SK-N-MC (cell line): ENCODE measurements around the gene DNAJC7.

Source experiments
- DNase-seq: peaks from one replicate; pipeline ENCODE4 v3.0.0-alpha.2; 2011; ENCODE audit warnings: low read depth, low spot score
- H3K27ac ChIP-seq: fragments of 200-600 bp; sonication (generic); 2 replicates; pipeline ENCODE4 v1.5.1; 2016; ENCODE audit warnings: mixed run types
- H3K36me3 ChIP-seq: fragments of 200-600 bp; sonication (generic); 2 replicates; pipeline ENCODE4 v1.6.1; 2017; ENCODE audit warnings: antibody characterized with exemption, low read length, mixed read lengths; ENCODE audit not compliant: insufficient read depth
- H3K4me3 ChIP-seq: fragments of 200-600 bp; sonication (generic); 2 replicates; pipeline ENCODE4 v1.5.1; 2016
- H3K9ac ChIP-seq: fragments of 200-600 bp; sonication (generic); 2 replicates; pipeline ENCODE4 v1.8.0; 2017; ENCODE audit warnings: mixed run types, mixed read lengths; ENCODE audit not compliant: insufficient read length
- H3K9me3 ChIP-seq: fragments of 200-600 bp; sonication (generic); 2 replicates; pipeline ENCODE4 v1.6.1; 2017; ENCODE audit warnings: low read depth, mild to moderate bottlenecking, antibody characterized with exemption, low read length, moderate library complexity, mixed read lengths
- EZH2 ChIP-seq: fragments of 200-600 bp; sonication (generic); IDR thresholded peaks from one replicate; pipeline ENCODE4 v1.6.1; 2017; ENCODE audit warnings: antibody characterized with exemption
- FOXP2 ChIP-seq: optimal IDR thresholded peaks from 2 replicates; pipeline ENCODE3; 2011; ENCODE audit warnings: mild to moderate bottlenecking, moderate library complexity; ENCODE audit not compliant: insufficient read depth; ENCODE audit errors: extremely low read length, control extremely low read depth
- POLR2AphosphoS5 ChIP-seq: IDR thresholded peaks from 2 replicates; pipeline ENCODE4 v1.6.1; 2012; ENCODE audit warnings: mild to moderate bottlenecking, low read depth, low read length, borderline replicate concordance

DNAJC7 gene

DNA sequence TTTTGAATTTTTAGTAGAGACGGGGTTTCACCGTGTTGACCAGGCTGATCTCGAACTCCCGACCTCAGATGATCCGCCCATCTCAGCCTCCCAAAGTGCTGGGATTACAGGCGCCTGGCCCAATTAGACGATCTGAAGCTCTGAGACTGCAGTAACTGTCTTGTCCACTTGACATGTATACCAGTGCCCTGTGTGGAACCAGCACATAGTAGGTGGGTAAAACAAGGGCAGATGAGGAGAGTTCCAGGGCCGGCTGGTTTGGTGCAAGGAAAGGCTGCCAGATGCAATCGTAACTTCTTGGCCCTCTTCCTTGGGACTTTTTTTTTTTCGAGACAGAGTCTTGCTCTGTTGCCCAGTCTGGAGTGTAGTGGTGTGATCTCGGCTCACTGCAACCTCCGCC is 30.1 kb upstream of the DNAJC7 start:
- no peak overlapping the region for H3K9ac ChIP-seq
- no peaks in the 10 kb centered on the region for H3K9me3 ChIP-seq
- H3K27ac ChIP-seq = no peak overlapping the region
- TF ChIP-seq FOXP2 = no peak
- no peak for TF ChIP-seq EZH2
- no peak for TF ChIP-seq POLR2AphosphoS5
- no peak overlapping the region for H3K4me3 ChIP-seq
- H3K36me3 ChIP-seq = no peaks in the 10 kb centered on the region
- no peak for DNase-seq

DNA sequence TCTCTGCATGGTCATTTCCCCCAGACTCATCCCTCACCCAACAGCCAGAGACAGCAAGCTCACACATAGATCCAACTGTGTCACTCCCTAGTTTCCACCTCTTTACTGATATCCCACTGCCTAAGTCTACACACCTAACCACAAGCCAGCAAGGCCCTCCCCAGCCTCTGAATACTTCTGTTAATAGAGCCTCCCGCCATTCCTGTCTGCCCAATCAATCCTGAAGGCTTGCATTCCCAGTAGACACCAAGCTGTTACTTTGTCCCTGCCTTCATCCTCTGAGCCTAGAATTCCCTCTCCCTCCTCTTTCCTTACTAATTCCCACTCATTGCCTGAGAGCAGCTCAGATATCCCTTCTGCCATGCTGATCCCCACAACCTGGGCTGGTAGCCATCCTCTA is 28.5 kb upstream of the DNAJC7 start:
- no peaks in the 10 kb centered on the region for H3K36me3 ChIP-seq
- TF ChIP-seq POLR2AphosphoS5 (no peak), FOXP2 (no peak), EZH2 (no peak)
- no peak for DNase-seq
- H3K9ac ChIP-seq = no peak overlapping the region
- H3K9me3 ChIP-seq = no peaks in the 10 kb centered on the region
- no peak overlapping the region for H3K27ac ChIP-seq
- H3K4me3 ChIP-seq = no peak overlapping the region

DNA sequence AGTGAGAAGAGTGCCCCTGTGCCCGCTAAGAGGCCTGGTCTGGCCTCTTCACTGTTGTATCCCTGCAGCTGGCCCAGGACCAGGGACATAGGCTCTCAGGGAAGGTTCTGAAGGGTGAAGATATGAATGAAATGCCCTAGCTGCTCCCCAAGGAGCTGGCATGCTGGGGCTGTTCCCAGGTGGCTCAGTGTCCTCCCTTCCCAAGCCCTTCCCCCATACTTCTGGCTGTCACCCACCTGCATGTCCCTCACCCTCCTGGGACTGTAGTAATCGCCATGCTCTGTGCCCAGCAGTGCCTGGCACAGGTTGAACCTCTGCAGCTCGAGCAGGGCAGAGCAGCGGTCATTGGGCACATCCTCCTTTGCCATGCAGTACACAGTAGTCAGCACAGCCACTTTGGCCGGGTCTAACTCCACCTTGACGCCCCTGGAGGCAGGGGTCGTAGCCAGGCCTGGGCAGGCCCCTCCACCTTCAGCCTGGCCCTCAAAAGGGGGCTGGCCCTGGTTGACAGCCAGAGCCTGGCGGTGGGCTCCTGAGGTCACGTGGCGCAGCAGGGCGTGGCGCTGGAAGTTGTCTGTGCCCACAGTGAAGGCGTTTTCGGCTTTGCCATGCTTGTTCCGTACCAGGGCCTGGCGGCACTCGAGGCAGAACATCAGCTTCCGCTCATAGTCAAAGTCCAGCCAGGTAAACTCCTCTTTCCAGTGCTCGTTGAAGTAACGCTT is 25.5 kb upstream of the DNAJC7 start:
- no peak overlapping the region for H3K4me3 ChIP-seq
- H3K36me3 ChIP-seq = no peaks in the 10 kb centered on the region
- H3K9me3 ChIP-seq = no peaks in the 10 kb centered on the region
- no peak for DNase-seq
- no peak overlapping the region for H3K27ac ChIP-seq
- no peak overlapping the region for H3K9ac ChIP-seq
- TF ChIP-seq POLR2AphosphoS5 (no peak), FOXP2 (no peak), EZH2 (no peak)

DNA sequence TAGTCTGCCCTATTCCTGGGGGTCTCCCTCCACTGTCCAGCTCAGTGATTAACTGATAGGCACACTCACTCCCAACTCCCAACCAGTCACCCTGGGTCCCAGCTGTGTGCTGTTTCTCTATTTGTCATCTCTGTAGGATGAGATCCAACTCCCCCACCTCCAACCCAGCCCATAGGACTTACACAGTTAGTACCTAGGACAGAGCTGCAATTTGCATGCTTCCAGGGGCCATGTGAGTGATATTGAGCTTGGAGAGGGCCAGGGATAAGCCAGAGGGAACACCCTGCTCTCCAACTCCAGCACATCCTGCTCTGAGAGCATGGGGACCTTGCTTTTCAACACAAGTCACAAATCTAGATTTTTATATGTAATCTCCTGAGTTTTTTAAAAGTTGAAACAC is 24.4 kb upstream of the DNAJC7 start:
- no peak for TF ChIP-seq EZH2
- no peak for DNase-seq
- no peaks in the 10 kb centered on the region for H3K36me3 ChIP-seq
- no peaks in the 10 kb centered on the region for H3K9me3 ChIP-seq
- H3K4me3 ChIP-seq = no peak overlapping the region
- H3K9ac ChIP-seq = no peak overlapping the region
- H3K27ac ChIP-seq = no peak overlapping the region

DNA sequence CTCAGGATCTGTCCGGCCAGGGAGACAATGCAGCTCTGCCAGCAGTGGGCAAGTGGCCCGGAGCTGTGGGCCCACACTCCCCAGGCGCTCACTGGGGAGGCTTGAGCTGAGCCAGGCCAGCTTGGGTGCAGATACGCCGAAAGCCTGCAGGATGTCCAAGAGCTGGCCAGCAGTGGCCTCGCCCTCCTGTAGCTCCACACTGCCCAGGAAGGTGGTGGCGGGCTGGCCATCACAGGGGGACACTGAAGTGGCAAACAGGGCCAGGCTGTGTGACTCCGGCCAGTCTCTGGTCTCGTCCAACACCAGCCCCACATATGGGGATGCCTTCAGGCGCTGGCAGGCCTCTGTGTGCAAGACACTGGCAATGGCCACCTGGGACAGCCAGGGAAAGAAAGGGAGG is 23.6 kb upstream of the DNAJC7 start:
- Histone ChIP-seq H3K27ac (no peak overlapping the region), H3K36me3 (no peaks in the 10 kb centered on the region), H3K9me3 (no peaks in the 10 kb centered on the region), H3K4me3 (no peak overlapping the region), H3K9ac (no peak overlapping the region)
- TF ChIP-seq POLR2AphosphoS5 (no peak), FOXP2 (no peak), EZH2 (no peak)
- no peak for DNase-seq

DNA sequence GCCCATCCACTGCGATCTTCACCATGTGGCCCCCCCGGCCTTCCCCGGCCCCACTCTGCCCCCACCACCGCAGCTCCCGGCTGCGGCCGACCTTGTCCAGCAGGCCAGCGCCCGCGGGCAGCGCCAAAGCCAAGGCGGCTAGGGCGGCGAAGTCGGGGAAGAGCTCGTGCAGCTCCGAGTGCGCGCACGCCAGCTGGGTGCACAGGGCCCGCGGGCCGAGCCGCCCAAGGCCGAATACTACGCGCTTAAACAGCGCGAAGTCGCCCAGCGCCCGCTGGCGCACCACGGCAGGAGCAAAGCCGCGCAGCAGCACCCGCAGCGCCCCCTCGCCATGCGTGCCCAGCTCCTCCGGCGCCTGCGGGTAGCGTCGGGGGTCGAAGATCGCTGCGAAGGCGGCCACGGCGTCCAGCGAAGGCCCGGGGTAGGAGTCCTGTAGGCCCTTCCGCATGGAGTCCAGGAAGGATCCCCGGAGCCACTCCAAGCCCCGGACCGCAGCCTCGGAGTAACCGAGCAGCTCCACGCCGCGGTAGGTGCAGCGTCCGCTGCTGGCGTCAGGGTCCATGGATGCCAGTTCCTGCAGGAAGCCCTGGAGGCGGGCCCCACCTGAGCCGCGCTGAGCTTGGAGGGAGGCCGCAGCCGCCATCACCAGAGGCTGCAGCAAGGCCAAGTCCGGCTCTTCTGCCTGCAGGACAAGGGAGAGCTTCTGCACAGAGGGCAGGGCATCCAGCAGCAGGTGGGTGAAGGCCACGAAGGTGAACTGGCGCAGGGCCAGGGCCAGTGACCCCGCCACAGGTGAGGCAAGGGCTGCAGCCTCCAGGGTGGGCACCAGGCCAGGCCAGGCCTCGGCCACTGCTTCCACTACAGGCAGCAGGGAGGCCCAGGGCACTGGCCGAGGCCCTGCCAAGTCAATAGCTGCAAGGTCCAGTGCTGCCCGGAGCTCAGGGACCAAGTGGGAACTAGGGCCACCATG is 22.8 kb upstream of the DNAJC7 start:
- TF ChIP-seq FOXP2 = no peak
- no peak for TF ChIP-seq POLR2AphosphoS5
- TF ChIP-seq EZH2 = no peak
- H3K4me3 ChIP-seq = no peak overlapping the region

DNA sequence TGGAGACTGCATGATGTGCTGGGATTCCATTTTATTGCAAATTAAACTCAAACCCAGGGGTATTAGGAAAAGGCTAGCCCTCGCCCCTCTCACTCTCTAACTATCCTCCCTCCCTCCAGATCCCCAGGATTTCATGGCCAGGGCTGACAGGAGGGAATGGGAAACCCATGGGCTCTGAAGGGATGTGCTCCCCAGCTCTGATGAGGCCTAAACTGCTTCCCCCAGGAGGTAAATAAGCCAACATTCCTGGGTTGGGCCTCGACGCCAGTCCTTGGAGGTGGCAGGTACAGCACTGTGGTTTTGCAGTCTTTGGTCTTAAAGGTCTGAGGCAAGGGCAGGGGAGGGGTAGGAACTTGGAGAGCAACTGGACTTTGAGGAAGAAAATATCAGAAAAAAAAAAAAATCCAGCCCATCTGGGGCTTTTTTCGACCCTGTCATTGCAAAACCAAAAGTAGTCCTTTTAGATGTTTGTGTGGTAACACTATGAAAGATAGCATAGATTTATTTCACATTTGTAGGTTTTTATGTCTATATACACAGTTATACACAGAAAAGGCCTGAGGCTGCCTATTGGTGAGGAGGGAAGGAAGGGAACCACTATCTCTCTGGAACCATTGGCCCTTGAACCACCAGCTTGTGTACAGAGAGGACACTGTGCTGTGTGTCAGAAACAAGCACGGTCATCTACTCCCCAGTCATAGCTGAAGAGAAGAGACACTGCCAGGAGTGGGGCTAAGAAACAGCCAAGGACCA is 21.2 kb upstream of the DNAJC7 start:
- H3K9ac ChIP-seq = no peak overlapping the region
- no peaks in the 10 kb centered on the region for H3K9me3 ChIP-seq
- no peaks in the 10 kb centered on the region for H3K36me3 ChIP-seq
- no peak for DNase-seq
- H3K4me3 ChIP-seq = no peak overlapping the region
- no peak overlapping the region for H3K27ac ChIP-seq
- TF ChIP-seq POLR2AphosphoS5 (no peak), FOXP2 (no peak), EZH2 (no peak)

More for the DNA sequence above, 22.8 kb upstream of the DNAJC7 start:
- no peak overlapping the region for H3K9ac ChIP-seq
- H3K27ac ChIP-seq = no peak overlapping the region
- no peaks in the 10 kb centered on the region for H3K9me3 ChIP-seq
- DNase-seq = no peak
- H3K36me3 ChIP-seq = no peaks in the 10 kb centered on the region

DNA sequence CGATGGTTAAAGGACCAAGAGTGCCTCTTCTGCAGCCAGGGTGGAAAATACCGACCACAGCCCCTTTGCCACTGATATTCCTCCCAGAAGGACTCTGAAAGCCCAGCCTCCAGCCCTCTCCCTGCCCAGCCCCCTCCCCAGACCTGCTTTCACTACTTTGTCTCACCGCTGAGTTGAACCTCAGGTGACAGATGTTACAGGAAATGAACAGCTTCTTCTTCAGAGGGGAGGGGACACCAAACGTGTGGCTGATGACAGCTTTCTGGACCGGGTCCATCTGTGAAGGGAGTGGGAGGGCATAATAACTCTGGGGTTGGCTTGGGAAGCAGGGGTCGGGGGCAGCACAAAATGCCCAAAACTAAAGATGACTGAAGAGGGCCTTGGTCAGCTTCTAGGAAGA is 16.8 kb upstream of the DNAJC7 start:
- Histone ChIP-seq H3K36me3 (no peaks in the 10 kb centered on the region), H3K4me3 (no peak overlapping the region), H3K9ac (no peak overlapping the region), H3K27ac (no peak overlapping the region), H3K9me3 (no peaks in the 10 kb centered on the region)
- DNase-seq = no peak
- TF ChIP-seq EZH2 (no peak), FOXP2 (no peak), POLR2AphosphoS5 (no peak)
